ENCODE data around the gene TRPM2. TPM values are rescaled to one million over a fixed set of nuclear protein-coding genes. Genes with fewer than 3 reads are reported as not detected.

The TRPM2 gene
- total RNA-seq, 4 donors from 2014 or later = 1.1 to 27.2 (median 3.3) TPM

- Histone ChIP-seq H3K36me3 (no peaks in the 10 kb centered on the region), H3K27ac (no peak overlapping the region), H3K9me3 (no peaks in the 10 kb centered on the region), H3K4me1 (no peaks in the 10 kb centered on the region), H3K4me3 (no peak overlapping the region), H3K27me3 (no peaks in the 10 kb centered on the region)
- TF ChIP-seq POLR2A (IDR thresholded peaks at IDR 0.05) (no peak), CTCF (IDR thresholded peaks at IDR 0.05) (no peak)
- peak in 1 of 3 donors; percentile 34 for DNase-seq
Measured at GRCh38 chr21:44464351-44464750, 110.9 kb downstream of the TRPM2 start.

- no peaks in the 10 kb centered on the region for H3K36me3 ChIP-seq
- no peaks in the 10 kb centered on the region for H3K27me3 ChIP-seq
- H3K4me1 ChIP-seq = no peaks in the 10 kb centered on the region
- DNase-seq = peak in 1 of 3 donors; percentile 34
- H3K4me3 ChIP-seq = no peak overlapping the region
- TF ChIP-seq CTCF (IDR thresholded peaks at IDR 0.05) = no peak
- no peak for TF ChIP-seq POLR2A (IDR thresholded peaks at IDR 0.05)
- H3K27ac ChIP-seq = no peak overlapping the region
- H3K9me3 ChIP-seq = no peaks in the 10 kb centered on the region
Measured at GRCh38 chr21:44466351-44466954, 113.0 kb downstream of the TRPM2 start.

GRCh38 chr21:44466996-44467858, 113.8 kb downstream of the TRPM2 start:
- Histone ChIP-seq H3K4me1 (no peaks in the 10 kb centered on the region), H3K27ac (no peak overlapping the region), H3K9me3 (no peaks in the 10 kb centered on the region), H3K36me3 (no peaks in the 10 kb centered on the region), H3K27me3 (no peaks in the 10 kb centered on the region), H3K4me3 (no peak overlapping the region)
- TF ChIP-seq POLR2A (IDR thresholded peaks at IDR 0.05) = no peak
- no peak for TF ChIP-seq CTCF (IDR thresholded peaks at IDR 0.05)
- DNase-seq = peak in 1 of 3 donors; percentile 39

- Histone ChIP-seq H3K9me3 (no peaks in the 10 kb centered on the region), H3K4me1 (no peaks in the 10 kb centered on the region), H3K27me3 (no peaks in the 10 kb centered on the region), H3K4me3 (no peak overlapping the region), H3K27ac (no peak overlapping the region), H3K36me3 (no peaks in the 10 kb centered on the region)
- no peak for TF ChIP-seq POLR2A (IDR thresholded peaks at IDR 0.05)
- TF ChIP-seq CTCF (IDR thresholded peaks at IDR 0.05) = no peak
- DNase-seq = peak in 1 of 3 donors; percentile 39
Measured at GRCh38 chr21:44467859-44468195, 114.4 kb downstream of the TRPM2 start.

GRCh38 chr21:44471341-44471740, 117.9 kb downstream of the TRPM2 start:
- H3K4me1 ChIP-seq = no peaks in the 10 kb centered on the region
- DNase-seq = no peak

More at GRCh38 chr21:44471341-44471740, 117.9 kb downstream of the TRPM2 start:
- Histone ChIP-seq H3K4me3 (no peak overlapping the region), H3K36me3 (no peaks in the 10 kb centered on the region), H3K27ac (no peak overlapping the region), H3K9me3 (no peaks in the 10 kb centered on the region), H3K27me3 (no peaks in the 10 kb centered on the region)
- TF ChIP-seq CTCF (IDR thresholded peaks at IDR 0.05) (no peak), POLR2A (IDR thresholded peaks at IDR 0.05) (no peak)

Data from Peyer's patch (tissue), 4 donors.